ENCODE measurements around the gene PHEX. TPM values are rescaled to one million over a fixed set of nuclear protein-coding genes. Genes with fewer than 3 reads are reported as not detected.

The PHEX gene
- total RNA-seq, 1 experiment from 2014 or later, result 0.27 TPM

GRCh38 chrX:22063284-22063683 is 31.2 kb downstream of the PHEX start:
- intact Hi-C loops (cut with micrococcal nuclease), result no loop called here
- H3K9me3 ChIP-seq (ENCODE audit: control insufficient read depth in 1 of 2, insufficient read depth in 1 of 2, low read depth in 1 of 2, low read length in 2 of 2), result no peaks in the 10 kb centered on the region
- BruUV-seq (replicated peaks), result no TSS peak
- ATAC-seq (no peak), DNase-seq (ENCODE audit: low read depth, low spot score) (no peak)
- H3K79me2 ChIP-seq (ENCODE audit: insufficient read depth, low read length), result no peaks in the 10 kb centered on the region
- RAD21 ChIA-PET (ENCODE audit: low non-redundant PET in 1 of 2, low total read pairs in 2 of 2, uncharacterized antibody in 2 of 2, unreplicated experiment in 2 of 2), result no interaction called here
- peaks cover 0 to 10% of the 10 kb centered on the region in 2 experiments; a peak in 1 of 4 replicates for H3K4me1 ChIP-seq (ENCODE audit: control insufficient read depth in 1 of 2, insufficient read depth in 2 of 2, low read length in 2 of 2)
- no peak overlapping the region for H2AFZ ChIP-seq (ENCODE audit: low read depth, low read length, poor library complexity, severe bottlenecking)
- no peak overlapping the region for H3K27ac ChIP-seq (ENCODE audit: low read depth, low read length)
- H3K4me2 ChIP-seq (ENCODE audit: low read length), result no peak overlapping the region
- H3K36me3 ChIP-seq (ENCODE audit: control insufficient read depth in 1 of 2, insufficient read depth in 2 of 2, low read length in 2 of 2), result no peaks in the 10 kb centered on the region
- H3K9me2 ChIP-seq (ENCODE audit: insufficient read depth), result no peaks in the 10 kb centered on the region
- H3K4me3 ChIP-seq (replicated peaks in 1 of 2; ENCODE audit: low read depth in 1 of 2, low read length in 2 of 2), result no peak overlapping the region
- H4K20me1 ChIP-seq (ENCODE audit: insufficient read depth), result no peaks in the 10 kb centered on the region
- CTCF ChIA-PET, result no interaction called here
- POLR2A ChIA-PET, result no interaction called here
- H3K27me3 ChIP-seq (ENCODE audit: insufficient read depth, low read length), result no peaks in the 10 kb centered on the region
- H3K9ac ChIP-seq (ENCODE audit: low read length), result no peak overlapping the region
- no peak for TF ChIP-seq FOSL1 (IDR thresholded peaks at IDR 0.05; ENCODE audit: low read depth)
- no peak for TF ChIP-seq ZBTB33 (IDR thresholded peaks at IDR 0.05; ENCODE audit: extremely low read depth, insufficient replicate concordance, low read length)
- no peak for TF ChIP-seq SP1 (IDR thresholded peaks at IDR 0.05; ENCODE audit: low read depth)
- no peak for TF ChIP-seq ATF3 (IDR thresholded peaks at IDR 0.05)
- no peak for TF ChIP-seq SIN3A (IDR thresholded peaks at IDR 0.05; ENCODE audit: low read depth)
- TF ChIP-seq RAD21 (IDR thresholded peaks at IDR 0.05; ENCODE audit: low read depth), result no peak
- TF ChIP-seq MAX (IDR thresholded peaks at IDR 0.05), result no peak
- TF ChIP-seq CTCF (IDR thresholded peaks at IDR 0.05 in 2 of 3, conservative IDR thresholded peaks at IDR 0.05 in 1 of 3; ENCODE audit: borderline replicate concordance in 1 of 3, insufficient read depth in 1 of 3, low read depth in 2 of 3, low read length in 2 of 3), result no peak
- TF ChIP-seq SRF (IDR thresholded peaks at IDR 0.05; ENCODE audit: low read depth), result no peak
- no peak for TF ChIP-seq TCF7L2 (IDR thresholded peaks at IDR 0.05; ENCODE audit: borderline replicate concordance, extremely low read depth, insufficient read depth, insufficient read length)
- no peak for TF ChIP-seq EZH2phosphoT487 (IDR thresholded peaks at IDR 0.05; ENCODE audit: borderline replicate concordance)
- TF ChIP-seq ELF1 (IDR thresholded peaks at IDR 0.05; ENCODE audit: borderline replicate concordance, low read depth), result no peak

Data from HCT116 (cell line).